Spleen (tissue), 7 donors: ENCODE data around the gene KRT31.

ENCODE experiments used
- POLR2AphosphoS5 ChIP-seq, 3 donors: sonication (generic); formaldehyde crosslinking; IDR thresholded peaks; one replicate each; pipeline ENCODE4 v1.5.1; 2017; ENCODE audit warnings: antibody characterized with exemption in 3 of 3
- TF ChIP-seq, protein P1 (sequence below), 11 experiments: fragments of 200-600 bp in 7 of 11; fragments of 450-650 bp in 4 of 11; sonication (generic) in 4 of 11; IDR thresholded peaks in 8 of 11; conservative IDR thresholded peaks in 3 of 11; 1 replicate in 7 of 11; 2 replicates in 4 of 11; pipeline versions ENCODE4 v1.4.0 to v1.8.0; 2016 to 2021; ENCODE audit warnings: antibody characterized with exemption in 11 of 11, inconsistent platforms in 4 of 11, mild to moderate bottlenecking in 1 of 11
- donor health status: DM: no; HTN: no; CAD: no; lungs with moderate emphysema.
- donor health status: DM: no; HTN: no; CAD: no.
- donor health status: DM: no; HTN: no; CAD: no.

DNA sequence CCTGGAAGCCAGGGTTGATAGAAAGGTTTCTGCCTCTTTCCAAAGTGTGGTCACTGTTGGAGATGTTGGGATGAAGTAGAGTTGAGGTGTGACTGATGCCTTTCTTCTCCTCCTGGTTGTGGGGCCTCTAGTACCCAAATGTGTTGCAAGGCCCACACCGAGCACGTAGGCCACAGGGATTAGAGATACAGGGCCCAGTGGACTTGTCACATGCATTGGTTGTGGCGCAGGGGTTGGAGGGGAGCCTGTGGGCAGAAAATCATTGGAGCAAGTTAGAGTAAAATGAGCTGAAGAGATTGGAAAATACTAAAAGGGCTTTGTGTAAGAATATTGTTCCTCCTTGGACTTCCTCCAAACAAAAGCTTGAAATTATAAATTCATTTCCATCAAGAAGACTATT, 51.4 kb downstream of the KRT31 start:
- TF ChIP-seq, protein P1, sequence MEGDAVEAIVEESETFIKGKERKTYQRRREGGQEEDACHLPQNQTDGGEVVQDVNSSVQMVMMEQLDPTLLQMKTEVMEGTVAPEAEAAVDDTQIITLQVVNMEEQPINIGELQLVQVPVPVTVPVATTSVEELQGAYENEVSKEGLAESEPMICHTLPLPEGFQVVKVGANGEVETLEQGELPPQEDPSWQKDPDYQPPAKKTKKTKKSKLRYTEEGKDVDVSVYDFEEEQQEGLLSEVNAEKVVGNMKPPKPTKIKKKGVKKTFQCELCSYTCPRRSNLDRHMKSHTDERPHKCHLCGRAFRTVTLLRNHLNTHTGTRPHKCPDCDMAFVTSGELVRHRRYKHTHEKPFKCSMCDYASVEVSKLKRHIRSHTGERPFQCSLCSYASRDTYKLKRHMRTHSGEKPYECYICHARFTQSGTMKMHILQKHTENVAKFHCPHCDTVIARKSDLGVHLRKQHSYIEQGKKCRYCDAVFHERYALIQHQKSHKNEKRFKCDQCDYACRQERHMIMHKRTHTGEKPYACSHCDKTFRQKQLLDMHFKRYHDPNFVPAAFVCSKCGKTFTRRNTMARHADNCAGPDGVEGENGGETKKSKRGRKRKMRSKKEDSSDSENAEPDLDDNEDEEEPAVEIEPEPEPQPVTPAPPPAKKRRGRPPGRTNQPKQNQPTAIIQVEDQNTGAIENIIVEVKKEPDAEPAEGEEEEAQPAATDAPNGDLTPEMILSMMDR (IDR thresholded peaks at IDR 0.05 in 8 of 11, conservative IDR thresholded peaks at IDR 0.05 in 3 of 11): no peak
- TF ChIP-seq POLR2AphosphoS5 (IDR thresholded peaks at IDR 0.05): no peak
